K562 (cell line): ENCODE measurements around the gene LRRK1. TPM values are rescaled to one million over a fixed set of nuclear protein-coding genes. Genes with fewer than 3 reads are reported as not detected.

ENCODE experiments used
- ATAC-seq: fragments of 200-7000 bp; cut with Tn5 transposase; 3 replicates; pipeline ENCODE4 v1.9.1; 2020; ENCODE audit warnings: moderate library complexity
- BruUV-seq: library from RNA; stranded (reverse); fragments of 400-500 nt; replicated peaks from 2 replicates; lab custom pipeline; 2021; lab: Mats Ljungman, UMichigan
- CTCF ChIA-PET: fragments of 300-600 bp; formaldehyde crosslinking; extraction: SDS; loops from one replicate; lab custom pipeline; 2021; ENCODE audit warnings: low intra/inter-chr PET ratio; lab: Yijun Ruan, JAX
- POLR2A ChIA-PET: fragments of 300-600, 350-650 bp; sonication (Branson Sonifier 250); formaldehyde crosslinking; extraction: SDS; loops from one replicate; lab custom pipeline; 2021; ENCODE audit warnings: antibody characterized with exemption, inconsistent platforms; lab: Yijun Ruan, JAX
- DNase-seq, 4 experiments: peaks; one replicate each; pipeline versions ENCODE4 v3.0.0 to v3.0.0-alpha.2; 2011 to 2018; ENCODE audit warnings: low spot score in 3 of 4, mixed read lengths in 3 of 4; ENCODE audit errors: extremely low read depth in 1 of 4
- FAIRE-seq: peaks from 2 replicates; lab custom pipeline; 2011; peaks lifted over from hg19 to GRCh38; lab: Jason Lieb, UNC
- H2AFZ ChIP-seq: 2 replicates; pipeline ENCODE4 v1.6.0; 2011; ENCODE audit warnings: low read depth, low read length, control low read depth, inconsistent platforms
- H3K27ac ChIP-seq: fragments of 200-600 bp; 3 replicates; pipeline ENCODE4 v1.8.0; 2011; ENCODE audit warnings: low read depth, mild to moderate bottlenecking, control low read depth, inconsistent platforms, low read length, moderate library complexity, mixed read lengths; ENCODE audit errors: extremely low read depth
- H3K27me3 ChIP-seq, 2 experiments: fragments of 300-600 bp in 1 of 2; 2 replicates in 1 of 2; 3 replicates in 1 of 2; pipeline versions ENCODE4 v1.6.0 to v1.8.0; 2011; ENCODE audit warnings: inconsistent platforms in 2 of 2, low read length in 2 of 2, mild to moderate bottlenecking in 1 of 2, mixed read lengths in 1 of 2, moderate library complexity in 1 of 2; ENCODE audit not compliant: control insufficient read depth in 2 of 2, insufficient read depth in 2 of 2
- H3K36me3 ChIP-seq: fragments of 300-600 bp; 3 replicates; pipeline ENCODE4 v1.8.0; 2011; ENCODE audit warnings: mild to moderate bottlenecking, low read length, inconsistent platforms; ENCODE audit not compliant: control insufficient read depth, insufficient read depth
- H3K4me1 ChIP-seq, 2 experiments: fragments of 200-600 bp in 1 of 2; replicated peaks in 1 of 2; 2 replicates in 1 of 2; 3 replicates in 1 of 2; pipeline versions ENCODE4 v1.5.1 to v1.8.0; 2011; ENCODE audit warnings: inconsistent platforms in 2 of 2, low read length in 2 of 2, mild to moderate bottlenecking in 1 of 2, mixed read lengths in 1 of 2, moderate library complexity in 1 of 2; ENCODE audit not compliant: control insufficient read depth in 2 of 2, insufficient read depth in 2 of 2
- H3K4me2 ChIP-seq: 2 replicates; pipeline ENCODE4 v1.6.1; 2011; ENCODE audit warnings: low read length, control low read depth, inconsistent platforms, mixed read lengths; ENCODE audit not compliant: insufficient read depth
- H3K4me3 ChIP-seq: fragments of 200-600 bp; sonication (generic), shearing (Covaris generic); 2 replicates; pipeline ENCODE4 v1.5.1; 2016; ENCODE audit warnings: control low read depth, inconsistent platforms
- H3K79me2 ChIP-seq: fragments of 200-600 bp; 3 replicates; pipeline ENCODE4 v1.8.0; 2011; ENCODE audit warnings: low read length, inconsistent platforms; ENCODE audit not compliant: control insufficient read depth, insufficient read depth
- H3K9ac ChIP-seq, 2 experiments: 2 replicates each; pipeline versions ENCODE4 v1.6.0 to v1.6.1; 2011; ENCODE audit warnings: low read depth in 2 of 2, low read length in 2 of 2, control low read depth in 1 of 2, inconsistent platforms in 1 of 2, mild to moderate bottlenecking in 1 of 2, mixed read lengths in 1 of 2; ENCODE audit not compliant: insufficient read depth in 1 of 2
- H3K9me1 ChIP-seq: one replicate; pipeline ENCODE4 v1.6.0; 2011; ENCODE audit warnings: inconsistent platforms, mild to moderate bottlenecking, low read length, moderate library complexity; ENCODE audit not compliant: control insufficient read depth, insufficient read depth
- H3K9me3 ChIP-seq: replicated peaks from 2 replicates; pipeline ENCODE4 v1.5.1; 2011; ENCODE audit warnings: low read depth, low read length, inconsistent platforms; ENCODE audit not compliant: control insufficient read depth, insufficient read depth
- H4K20me1 ChIP-seq: replicated peaks from 2 replicates; pipeline ENCODE4 v1.6.1; 2011; ENCODE audit warnings: low read length, inconsistent platforms, mixed read lengths; ENCODE audit not compliant: control insufficient read depth, insufficient read depth
- EGR1 ChIP-seq: fragments of 450-650 bp; conservative IDR thresholded peaks from 2 replicates; pipeline ENCODE4 v1.6.1; 2017; ENCODE audit warnings: mild to moderate bottlenecking
- ELF4 ChIP-seq: fragments of 450-650 bp; formaldehyde crosslinking; IDR thresholded peaks from 2 replicates; pipeline ENCODE4 v1.4.0; 2022; ENCODE audit warnings: missing genetic modification characterization
- ETV6 ChIP-seq, 3 experiments: fragments of 150-350 bp in 1 of 3; sonication (generic) in 1 of 3; formaldehyde crosslinking in 1 of 3; IDR thresholded peaks; 2 replicates each; pipeline versions ENCODE4 v1.6.1 to v1.8.0; 2014 to 2022; ENCODE audit warnings: borderline replicate concordance in 2 of 3, low read depth in 2 of 3, antibody characterized with exemption in 1 of 3, low read length in 1 of 3, mild to moderate bottlenecking in 1 of 3, missing genetic modification reagents in 1 of 3
- FOXK1 ChIP-seq: sonication (generic); formaldehyde crosslinking; IDR thresholded peaks from 2 replicates; pipeline ENCODE4 v1.8.0; 2022; ENCODE audit warnings: missing genetic modification reagents, mild to moderate bottlenecking, borderline replicate concordance
- HDAC8 ChIP-seq: fragments of 450-650 bp; IDR thresholded peaks from 2 replicates; pipeline ENCODE4 v1.6.1; 2016; ENCODE audit warnings: mild to moderate bottlenecking, missing genetic modification characterization, moderate library complexity, missing compliant biosample characterization
- NR3C1 ChIP-seq: sonication (generic); formaldehyde crosslinking; IDR thresholded peaks from 2 replicates; pipeline ENCODE4 v1.8.1; 2022; ENCODE audit warnings: missing genetic modification reagents
- ZBED1 ChIP-seq: IDR thresholded peaks from 2 replicates; pipeline ENCODE4 v1.6.1; 2014
- ZNF57 ChIP-seq: fragments of 450-650 bp; formaldehyde crosslinking; IDR thresholded peaks from 2 replicates; pipeline ENCODE4 v1.4.0; 2020; ENCODE audit warnings: mild to moderate bottlenecking, moderate library complexity
- WGBS: fragments of 100-300 bp; shearing (Covaris generic); methylation state at CpG from one replicate; pipeline ENCODE4 v1.1.6; 2016; ENCODE audit warnings: low coverage, mixed read lengths; ENCODE audit not compliant: insufficient coverage; ENCODE audit errors: missing lambda C conversion rate; 5-methylcytosine and 5-hydroxymethylcytosine counted together
- in situ Hi-C: fragments of 300-500 bp; cut with MboI; formaldehyde crosslinking; loops from 4 replicates; pipeline ENCODE4 v1.15.0; 2018; ENCODE audit warnings: inconsistent platforms, mixed read lengths
- intact Hi-C: fragments of 100-400 bp; cut with micrococcal nuclease; formaldehyde crosslinking; loops from 2 replicates; pipeline ENCODE4 v1.14.2; 2022
- polyA plus RNA-seq, 8 experiments: library from polyadenylated mRNA; depleted of rRNA in 4 of 8; stranded (reverse) in 5 of 8; unstranded in 3 of 8; fragments of >200 nt; fragmentation: Nextera tagmentation in 2 of 8; fragmentation: Illumina TruSeq in 1 of 8; extraction: Ambion mirVana in 2 of 8; extraction: Trizol in 1 of 8; gene quantifications; 2 replicates each; pipeline versions ENCODE4 v1.2.1 to v1.2.3, GENCODE V29; 2011 to 2014; ENCODE audit warnings: inconsistent platforms in 1 of 8, missing spikeins in 1 of 8
- total RNA-seq, 7 experiments: library from RNA; depleted of rRNA in 6 of 7; stranded (reverse); fragments of >200 nt in 6 of 7; fragmentation: Illumina TruSeq in 2 of 7; extraction: Trizol in 2 of 7; gene quantifications; 2 replicates each; pipeline versions ENCODE4 v1.2.1 to v1.2.3, GENCODE V29; 2011 to 2021; ENCODE audit warnings: low replicate concordance in 1 of 7
- TF ChIP-seq, protein P1 (sequence below): fragments of 450-650 bp; IDR thresholded peaks from 2 replicates; pipeline ENCODE4 v1.6.1; 2016; ENCODE audit warnings: mild to moderate bottlenecking

The LRRK1 gene
- total and polyA plus RNA-seq, 9 of the 15 experiments (the other 6 are each of a cell fraction or from before 2014, with no cell fraction given), result 0.01 to 1.5 (median 0.11) TPM

DNA sequence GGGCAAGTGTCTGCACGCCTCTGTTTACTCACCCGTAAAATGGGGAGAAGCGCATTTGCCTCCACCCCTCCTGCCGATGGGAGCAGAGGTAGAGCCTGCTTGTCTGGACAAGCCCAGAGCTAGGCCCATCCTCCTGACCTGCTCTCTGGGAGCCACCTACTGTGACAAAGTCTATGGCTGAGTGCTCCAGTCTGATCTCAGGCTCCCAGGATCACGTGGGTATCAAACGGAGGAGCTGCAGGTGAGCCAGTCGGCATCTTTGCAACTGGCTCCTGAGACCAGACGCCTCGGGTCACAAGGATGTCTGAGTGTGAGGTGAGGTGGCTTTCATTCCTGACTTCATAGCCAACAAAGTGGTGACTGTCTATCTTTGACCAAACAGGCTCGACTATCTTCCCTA, 41.6 kb upstream of the LRRK1 start:
- no peak overlapping the region for H2AFZ ChIP-seq
- no peak overlapping the region for H3K27ac ChIP-seq
- in situ Hi-C loops, result no loop called here
- H3K27me3 ChIP-seq, result peaks cover 3 to 35% of the 10 kb centered on the region in 2 experiments; a peak in 4 of 5 replicates
- TF ChIP-seq FOXK1 (no peak), HDAC8 (tag) (no peak), NR3C1 (CRISPR knock-in tag) (no peak), ZBED1 (no peak), EGR1 (no peak), ELF4 (CRISPR knock-in tag) (no peak), ETV6 (IDR thresholded peaks at IDR 0.05; ENCODE audit: borderline replicate concordance in 1 of 2, low read depth in 2 of 2, low read length in 1 of 2) (no peak), ETV6 (CRISPR knock-in tag; IDR thresholded peaks at IDR 0.05; ENCODE audit: borderline replicate concordance) (no peak), ZNF57 (CRISPR knock-in tag) (no peak)
- TF ChIP-seq, protein P1, sequence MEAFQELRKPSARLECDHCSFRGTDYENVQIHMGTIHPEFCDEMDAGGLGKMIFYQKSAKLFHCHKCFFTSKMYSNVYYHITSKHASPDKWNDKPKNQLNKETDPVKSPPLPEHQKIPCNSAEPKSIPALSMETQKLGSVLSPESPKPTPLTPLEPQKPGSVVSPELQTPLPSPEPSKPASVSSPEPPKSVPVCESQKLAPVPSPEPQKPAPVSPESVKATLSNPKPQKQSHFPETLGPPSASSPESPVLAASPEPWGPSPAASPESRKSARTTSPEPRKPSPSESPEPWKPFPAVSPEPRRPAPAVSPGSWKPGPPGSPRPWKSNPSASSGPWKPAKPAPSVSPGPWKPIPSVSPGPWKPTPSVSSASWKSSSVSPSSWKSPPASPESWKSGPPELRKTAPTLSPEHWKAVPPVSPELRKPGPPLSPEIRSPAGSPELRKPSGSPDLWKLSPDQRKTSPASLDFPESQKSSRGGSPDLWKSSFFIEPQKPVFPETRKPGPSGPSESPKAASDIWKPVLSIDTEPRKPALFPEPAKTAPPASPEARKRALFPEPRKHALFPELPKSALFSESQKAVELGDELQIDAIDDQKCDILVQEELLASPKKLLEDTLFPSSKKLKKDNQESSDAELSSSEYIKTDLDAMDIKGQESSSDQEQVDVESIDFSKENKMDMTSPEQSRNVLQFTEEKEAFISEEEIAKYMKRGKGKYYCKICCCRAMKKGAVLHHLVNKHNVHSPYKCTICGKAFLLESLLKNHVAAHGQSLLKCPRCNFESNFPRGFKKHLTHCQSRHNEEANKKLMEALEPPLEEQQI, result no peak
- H3K36me3 ChIP-seq, result no peaks in the 10 kb centered on the region
- H3K9ac ChIP-seq, result no peak overlapping the region
- H3K9me1 ChIP-seq, result no peaks in the 10 kb centered on the region
- 0% methylated on average over 10 of the region's 10 CpGs for WGBS
- intact Hi-C loops, result no loop called here
- CTCF ChIA-PET, result no interaction called here
- POLR2A ChIA-PET, result no interaction called here
- no peak overlapping the region for H3K4me3 ChIP-seq
- H3K4me1 ChIP-seq, result no peaks in the 10 kb centered on the region
- H3K79me2 ChIP-seq, result no peaks in the 10 kb centered on the region
- no peak for FAIRE-seq
- BruUV-seq, result no TSS peak
- no peak overlapping the region for H3K4me2 ChIP-seq
- no peak for ATAC-seq
- no peaks in the 10 kb centered on the region; the same call in 1 of the 2 replicates for H4K20me1 ChIP-seq
- no peaks in the 10 kb centered on the region for H3K9me3 ChIP-seq
- no peak for DNase-seq
